ENCODE results near the gene RAB36.

RAB36 gene

GRCh38 chr22:23182309-23183060 is 37.2 kb downstream of the RAB36 start:
- no peak for TF ChIP-seq CTCF (IDR thresholded peaks at IDR 0.05; ENCODE audit: low read depth, low read length)
- DNase-seq (ENCODE audit: extremely low read depth, low read depth) = no peak

GRCh38 chr22:23183061-23183698 is 37.9 kb downstream of the RAB36 start:
- DNase-seq (ENCODE audit: extremely low read depth, low read depth) = peak; percentile 15
- TF ChIP-seq CTCF (IDR thresholded peaks at IDR 0.05; ENCODE audit: low read depth, low read length) = no peak

GRCh38 chr22:23184100-23184763 is 39.0 kb downstream of the RAB36 start:
- TF ChIP-seq CTCF (IDR thresholded peaks at IDR 0.05; ENCODE audit: low read depth, low read length) = no peak
- no peak for DNase-seq (ENCODE audit: extremely low read depth, low read depth)

- no peak for TF ChIP-seq CTCF (IDR thresholded peaks at IDR 0.05; ENCODE audit: low read depth, low read length)
- DNase-seq (ENCODE audit: extremely low read depth, low read depth) = no peak
These were observed 39.5 kb downstream of the RAB36 start for GRCh38 chr22:23184764-23185113.

GRCh38 chr22:23187211-23187610 is 41.9 kb downstream of the RAB36 start:
- DNase-seq (ENCODE audit: extremely low read depth, low read depth) = no peak
- no peak for TF ChIP-seq CTCF (IDR thresholded peaks at IDR 0.05; ENCODE audit: low read depth, low read length)

- TF ChIP-seq CTCF (IDR thresholded peaks at IDR 0.05; ENCODE audit: low read depth, low read length) = no peak
- DNase-seq (ENCODE audit: extremely low read depth, low read depth) = no peak
These were observed 42.8 kb downstream of the RAB36 start for GRCh38 chr22:23187871-23188700.
